Transverse colon (tissue), 4 donors: ENCODE data around the gene CBLC. TPM values are rescaled to one million over a fixed set of nuclear protein-coding genes. Genes with fewer than 3 reads are reported as not detected.
"Not testable (repeated sequence)": the region's sequence is repeated elsewhere in the genome, so short reads cannot be mapped to it uniquely, and the experiment has no call there.

Experiments used
- DNase-seq: peaks from one replicate; pipeline ENCODE4 v3.0.0-alpha.2; 2019
- H3K27ac ChIP-seq, 4 donors: fragments of 200-600 bp; sonication (generic); 2 replicates each; pipeline ENCODE4 v1.5.1; 2016 to 2018; ENCODE audit warnings: inconsistent platforms in 4 of 4
- H3K27me3 ChIP-seq: fragments of 200-600 bp; sonication (generic); 2 replicates; pipeline ENCODE4 v1.5.1; 2017; ENCODE audit warnings: inconsistent platforms
- H3K36me3 ChIP-seq, 4 donors: fragments of 200-600 bp; sonication (generic); 2 replicates each; pipeline ENCODE4 v1.5.1; 2017 to 2019; ENCODE audit warnings: inconsistent platforms in 4 of 4
- H3K4me1 ChIP-seq, 4 donors: fragments of 200-600 bp; sonication (generic); 2 replicates each; pipeline ENCODE4 v1.5.1; 2017 to 2020; ENCODE audit warnings: inconsistent platforms in 4 of 4
- H3K4me3 ChIP-seq, 4 donors: fragments of 200-600 bp; sonication (generic); 1 replicate in 1 of 4; 2 replicates in 3 of 4; pipeline versions ENCODE4 v1.5.1 to v1.6.1; 2017 to 2019; ENCODE audit warnings: inconsistent platforms in 4 of 4
- H3K9me3 ChIP-seq, 2 donors: fragments of 200-600 bp; sonication (generic); 2 replicates each; pipeline ENCODE4 v1.5.1; 2017 to 2019; ENCODE audit warnings: inconsistent platforms in 2 of 2
- CTCF ChIP-seq, 5 experiments: fragments of 200-600 bp in 3 of 5; fragments of 450-650 bp in 2 of 5; sonication (generic) in 3 of 5; IDR thresholded peaks; 1 replicate in 2 of 5; 2 replicates in 3 of 5; pipeline ENCODE4 v1.5.1; 2016 to 2017; ENCODE audit warnings: antibody characterized with exemption in 5 of 5, inconsistent platforms in 3 of 5, mild to moderate bottlenecking in 2 of 5, moderate library complexity in 1 of 5
- EP300 ChIP-seq: sonication (generic); formaldehyde crosslinking; IDR thresholded peaks from one replicate; pipeline ENCODE4 v1.6.1; 2017; ENCODE audit warnings: antibody characterized with exemption, low read depth
- POLR2A ChIP-seq: fragments of 450-650 bp; IDR thresholded peaks from one replicate; pipeline ENCODE4 v1.6.1; 2016; ENCODE audit warnings: antibody characterized with exemption, mild to moderate bottlenecking, moderate library complexity
- POLR2AphosphoS5 ChIP-seq, 3 donors: sonication (generic); formaldehyde crosslinking; IDR thresholded peaks; one replicate each; pipeline ENCODE4 v1.6.1; 2016; ENCODE audit warnings: antibody characterized with exemption in 3 of 3
- WGBS, 2 donors: methylation state at CpG; one replicate each; pipeline ENCODE4 v1.1.5; 2018; ENCODE audit warnings: low coverage in 1 of 2; 5-methylcytosine and 5-hydroxymethylcytosine counted together
- in situ Hi-C, 4 donors: fragments of 200-750 bp; cut with MboI; loops; one replicate each; pipeline versions ENCODE4 v1.15.0 to v1.15.1; 2017; ENCODE audit warnings: low sequenced_read_pairs in 3 of 4, low pct_ligation_motif_present in 1 of 4, low pct_unique_long_range_greater_than_20kb in 1 of 4
- intact Hi-C: fragments of 100-400 bp; cut with DNase I; formaldehyde crosslinking; loops from one replicate; pipeline ENCODE4 v1.15.1; 2023; ENCODE audit warnings: low total_unique reads
- total RNA-seq, 4 donors: library from RNA; depleted of rRNA; stranded (reverse); fragments of >200 nt; gene quantifications; one replicate each; pipeline ENCODE4 v1.1.0, GENCODE V29; 2016

Gene CBLC
- total RNA-seq, 4 donors from 2014 or later = 96.1 to 210 (median 145) TPM

- Histone ChIP-seq H3K9me3 (no peaks in the 10 kb centered on the region), H3K4me1 (peaks cover 0 to 16% (median 4%) of the 10 kb centered on the region in 4 donors), H3K27me3 (no peaks in the 10 kb centered on the region), H3K36me3 (no peaks in the 10 kb centered on the region), H3K27ac (no peak overlapping the region), H3K4me3 (no peak overlapping the region)
- TF ChIP-seq POLR2AphosphoS5 (IDR thresholded peaks at IDR 0.05) = no peak
- no peak for TF ChIP-seq POLR2A
- no peak for TF ChIP-seq CTCF (IDR thresholded peaks at IDR 0.05)
- no peak for TF ChIP-seq EP300
- in situ Hi-C loops = no loop called here
- 74 to 100% methylated on average over 2 to 10 of the region's 10 CpGs for WGBS, 2 donors
- intact Hi-C loops = no loop called here
- no peak for DNase-seq
Observed at GRCh38 chr19:44822670-44823372, 45.1 kb downstream of the CBLC start.

- 33 to 50% methylated on average over 2 to 4 of the region's 4 CpGs for WGBS, 2 donors
Observed at GRCh38 chr19:44823373-44823698, 45.6 kb downstream of the CBLC start.

GRCh38 chr19:44824761-44825160, 47.1 kb downstream of the CBLC start:
- TF ChIP-seq EP300 (no peak), CTCF (IDR thresholded peaks at IDR 0.05) (no peak), POLR2AphosphoS5 (IDR thresholded peaks at IDR 0.05) (no peak), POLR2A (no peak)
- DNase-seq = no peak
- in situ Hi-C loops = no loop called here
- Histone ChIP-seq H3K27me3 (no peaks in the 10 kb centered on the region), H3K9me3 (no peaks in the 10 kb centered on the region), H3K4me1 (peaks cover 0 to 11% (median 4%) of the 10 kb centered on the region in 4 donors), H3K4me3 (no peak overlapping the region), H3K27ac (no peak overlapping the region), H3K36me3 (no peaks in the 10 kb centered on the region)
- 72% methylated on average over 4 of the region's 4 CpGs; no CpG with 5 or more reads in 1 of the 2 donors for whole genome bisulfite sequencing, 2 donors
- intact Hi-C loops = no loop called here

More at GRCh38 chr19:44823373-44823698, 45.6 kb downstream of the CBLC start:
- no peak for DNase-seq
- Histone ChIP-seq H3K4me3 (no peak overlapping the region), H3K27ac (no peak overlapping the region), H3K4me1 (peaks cover 0 to 11% (median 4%) of the 10 kb centered on the region in 4 donors), H3K27me3 (no peaks in the 10 kb centered on the region), H3K36me3 (no peaks in the 10 kb centered on the region), H3K9me3 (no peaks in the 10 kb centered on the region)
- in situ Hi-C loops (no loop called here), intact Hi-C loops (no loop called here)
- TF ChIP-seq POLR2A (no peak), EP300 (no peak)

- intact Hi-C loops, H3K4me3 ChIP-seq, H3K36me3 ChIP-seq, H3K4me1 ChIP-seq, in situ Hi-C loops, H3K27ac ChIP-seq, DNase-seq, H3K9me3 ChIP-seq: not testable (repeated sequence)
- H3K27me3 ChIP-seq = peaks cover 20% of the 10 kb centered on the region
- WGBS, 2 donors = 66% methylated on average over 6 of the region's 6 CpGs; no CpG with 5 or more reads in 1 of the 2 donors
Observed at GRCh38 chr19:44832875-44833274, 55.2 kb downstream of the CBLC start.

- H3K27ac ChIP-seq, in situ Hi-C loops, H3K4me1 ChIP-seq, intact Hi-C loops, H3K9me3 ChIP-seq, H3K36me3 ChIP-seq, H3K4me3 ChIP-seq, DNase-seq: not testable (repeated sequence)
- H3K27me3 ChIP-seq = peaks cover 20% of the 10 kb centered on the region
- WGBS, 2 donors = 60 to 79% methylated on average over 7 to 8 of the region's 8 CpGs
Observed at GRCh38 chr19:44834399-44834798, 56.7 kb downstream of the CBLC start.
